ENCODE data around the gene TENT4B. TPM values are rescaled to one million over a fixed set of nuclear protein-coding genes. Genes with fewer than 3 reads are reported as not detected.
A peak's percentile ranks its signal among the peaks of the same experiment; 100 is the strongest.

TENT4B gene
- total RNA-seq, 1 donor from 2014 or later: 10.9 TPM

DNA sequence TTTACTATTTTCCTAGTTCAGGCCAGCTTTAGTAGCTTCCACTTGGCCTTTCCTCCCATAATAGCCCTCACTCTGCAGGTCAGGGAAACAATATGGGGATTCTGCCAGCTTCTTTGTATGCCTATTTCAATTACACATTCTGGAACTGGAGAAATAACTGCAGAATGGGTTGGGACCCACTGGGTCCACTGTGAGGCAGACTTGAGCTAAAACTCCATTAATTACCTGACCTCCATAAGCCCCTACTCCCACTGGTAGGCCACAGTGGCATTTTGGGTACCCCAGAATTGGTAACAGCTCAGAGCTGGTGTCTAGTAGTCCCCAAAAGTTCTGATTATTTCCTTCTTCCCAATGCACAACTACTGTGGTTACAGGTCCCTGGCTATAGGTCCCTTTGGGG, 16.7 kb upstream of the TENT4B start:
- no peaks in the 10 kb centered on the region for H3K27me3 Mint-ChIP-seq (ENCODE audit: low read depth)
- H3K9me3 Mint-ChIP-seq: peaks cover 3% of the 10 kb centered on the region
- no peaks in the 10 kb centered on the region for H3K4me1 Mint-ChIP-seq
- H3K27ac Mint-ChIP-seq: no peak overlapping the region
- TF ChIP-seq, protein P1, sequence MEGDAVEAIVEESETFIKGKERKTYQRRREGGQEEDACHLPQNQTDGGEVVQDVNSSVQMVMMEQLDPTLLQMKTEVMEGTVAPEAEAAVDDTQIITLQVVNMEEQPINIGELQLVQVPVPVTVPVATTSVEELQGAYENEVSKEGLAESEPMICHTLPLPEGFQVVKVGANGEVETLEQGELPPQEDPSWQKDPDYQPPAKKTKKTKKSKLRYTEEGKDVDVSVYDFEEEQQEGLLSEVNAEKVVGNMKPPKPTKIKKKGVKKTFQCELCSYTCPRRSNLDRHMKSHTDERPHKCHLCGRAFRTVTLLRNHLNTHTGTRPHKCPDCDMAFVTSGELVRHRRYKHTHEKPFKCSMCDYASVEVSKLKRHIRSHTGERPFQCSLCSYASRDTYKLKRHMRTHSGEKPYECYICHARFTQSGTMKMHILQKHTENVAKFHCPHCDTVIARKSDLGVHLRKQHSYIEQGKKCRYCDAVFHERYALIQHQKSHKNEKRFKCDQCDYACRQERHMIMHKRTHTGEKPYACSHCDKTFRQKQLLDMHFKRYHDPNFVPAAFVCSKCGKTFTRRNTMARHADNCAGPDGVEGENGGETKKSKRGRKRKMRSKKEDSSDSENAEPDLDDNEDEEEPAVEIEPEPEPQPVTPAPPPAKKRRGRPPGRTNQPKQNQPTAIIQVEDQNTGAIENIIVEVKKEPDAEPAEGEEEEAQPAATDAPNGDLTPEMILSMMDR (IDR thresholded peaks at IDR 0.05; ENCODE audit: unreplicated experiment): no peak
- DNase-seq (ENCODE audit: low spot score in 2 of 2, unreplicated experiment in 2 of 2): no peak
- H3K36me3 Mint-ChIP-seq: no peaks in the 10 kb centered on the region
- no peak overlapping the region for H3K4me3 Mint-ChIP-seq

DNA sequence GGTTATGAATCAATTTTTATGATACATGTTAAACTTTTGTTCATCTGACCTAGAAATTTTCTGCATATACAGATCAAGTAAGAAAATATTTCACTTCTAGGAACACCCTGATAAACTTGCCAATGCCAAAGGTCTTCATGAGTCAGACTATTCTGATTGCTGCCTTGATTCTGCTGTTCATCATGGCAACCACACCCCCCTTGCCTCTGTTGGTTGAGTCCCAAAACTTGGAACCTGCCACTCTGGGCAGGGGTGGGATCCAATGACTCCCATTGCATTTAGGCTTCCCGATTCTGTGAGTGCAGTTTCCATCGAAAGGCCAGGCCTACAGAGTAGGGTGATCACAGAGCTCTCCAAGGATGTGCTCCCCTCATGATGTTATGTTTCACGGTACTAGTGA, 15.8 kb upstream of the TENT4B start:
- Mint-ChIP-seq H3K4me3 (no peak overlapping the region), H3K27me3 (ENCODE audit: low read depth) (no peaks in the 10 kb centered on the region), H3K27ac (no peak overlapping the region), H3K36me3 (no peaks in the 10 kb centered on the region), H3K9me3 (peaks cover 3% of the 10 kb centered on the region), H3K4me1 (no peaks in the 10 kb centered on the region)
- no peak for DNase-seq (ENCODE audit: low spot score in 2 of 2, unreplicated experiment in 2 of 2)
- TF ChIP-seq, protein P1 (IDR thresholded peaks at IDR 0.05; ENCODE audit: unreplicated experiment): no peak

DNA sequence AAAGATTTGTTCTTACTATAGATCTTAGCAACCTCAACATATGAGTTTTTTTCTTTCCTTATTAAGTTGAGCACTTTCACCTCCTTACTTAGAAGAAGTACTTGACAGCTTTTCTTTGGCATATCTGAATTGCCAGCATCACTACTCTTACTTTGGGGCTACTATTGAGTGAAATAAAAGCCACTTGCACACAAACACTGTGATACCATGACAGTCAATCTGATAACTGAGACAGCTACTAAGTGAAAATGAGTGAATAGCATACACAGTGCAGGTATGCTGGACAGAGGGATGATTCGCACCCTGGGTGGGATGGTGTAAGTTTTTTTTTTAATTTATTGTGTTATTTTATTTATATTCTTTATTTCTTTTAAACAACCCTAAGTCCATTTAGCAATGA, 13.5 kb upstream of the TENT4B start:
- peaks cover 3% of the 10 kb centered on the region for H3K9me3 Mint-ChIP-seq
- TF ChIP-seq, protein P1 (IDR thresholded peaks at IDR 0.05; ENCODE audit: unreplicated experiment): no peak
- DNase-seq (ENCODE audit: low spot score in 2 of 2, unreplicated experiment in 2 of 2): no peak
- H3K36me3 Mint-ChIP-seq: no peaks in the 10 kb centered on the region
- no peak overlapping the region for H3K27ac Mint-ChIP-seq
- no peaks in the 10 kb centered on the region for H3K27me3 Mint-ChIP-seq (ENCODE audit: low read depth)
- H3K4me3 Mint-ChIP-seq: no peak overlapping the region
- no peaks in the 10 kb centered on the region for H3K4me1 Mint-ChIP-seq

DNA sequence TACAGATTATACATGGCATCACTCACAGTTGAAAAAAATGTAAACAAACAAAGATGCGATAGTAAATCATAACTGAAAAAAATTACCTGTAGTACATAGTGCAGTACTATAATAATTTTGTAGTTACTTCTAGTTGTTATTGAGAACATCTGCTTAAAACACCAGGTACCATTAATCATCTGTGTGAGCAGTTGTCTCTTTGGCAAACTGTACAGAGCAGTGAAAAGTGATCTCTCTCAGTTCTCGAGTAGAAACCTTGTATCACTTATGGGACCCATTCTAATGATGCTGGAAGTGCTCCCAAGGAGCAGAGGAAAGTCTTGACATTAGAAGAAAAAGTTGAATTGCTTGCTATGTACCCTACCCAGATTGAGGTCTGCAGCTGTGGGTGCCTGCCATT, 8.9 kb upstream of the TENT4B start:
- H3K4me1 Mint-ChIP-seq: peaks cover 6% of the 10 kb centered on the region
- TF ChIP-seq, protein P1 (IDR thresholded peaks at IDR 0.05; ENCODE audit: unreplicated experiment): no peak
- no peak overlapping the region for H3K4me3 Mint-ChIP-seq
- no peak overlapping the region for H3K27ac Mint-ChIP-seq
- no peaks in the 10 kb centered on the region for H3K36me3 Mint-ChIP-seq
- no peaks in the 10 kb centered on the region for H3K27me3 Mint-ChIP-seq (ENCODE audit: low read depth)
- peaks cover 3% of the 10 kb centered on the region for H3K9me3 Mint-ChIP-seq
- DNase-seq (ENCODE audit: low spot score in 2 of 2, unreplicated experiment in 2 of 2): no peak

DNA sequence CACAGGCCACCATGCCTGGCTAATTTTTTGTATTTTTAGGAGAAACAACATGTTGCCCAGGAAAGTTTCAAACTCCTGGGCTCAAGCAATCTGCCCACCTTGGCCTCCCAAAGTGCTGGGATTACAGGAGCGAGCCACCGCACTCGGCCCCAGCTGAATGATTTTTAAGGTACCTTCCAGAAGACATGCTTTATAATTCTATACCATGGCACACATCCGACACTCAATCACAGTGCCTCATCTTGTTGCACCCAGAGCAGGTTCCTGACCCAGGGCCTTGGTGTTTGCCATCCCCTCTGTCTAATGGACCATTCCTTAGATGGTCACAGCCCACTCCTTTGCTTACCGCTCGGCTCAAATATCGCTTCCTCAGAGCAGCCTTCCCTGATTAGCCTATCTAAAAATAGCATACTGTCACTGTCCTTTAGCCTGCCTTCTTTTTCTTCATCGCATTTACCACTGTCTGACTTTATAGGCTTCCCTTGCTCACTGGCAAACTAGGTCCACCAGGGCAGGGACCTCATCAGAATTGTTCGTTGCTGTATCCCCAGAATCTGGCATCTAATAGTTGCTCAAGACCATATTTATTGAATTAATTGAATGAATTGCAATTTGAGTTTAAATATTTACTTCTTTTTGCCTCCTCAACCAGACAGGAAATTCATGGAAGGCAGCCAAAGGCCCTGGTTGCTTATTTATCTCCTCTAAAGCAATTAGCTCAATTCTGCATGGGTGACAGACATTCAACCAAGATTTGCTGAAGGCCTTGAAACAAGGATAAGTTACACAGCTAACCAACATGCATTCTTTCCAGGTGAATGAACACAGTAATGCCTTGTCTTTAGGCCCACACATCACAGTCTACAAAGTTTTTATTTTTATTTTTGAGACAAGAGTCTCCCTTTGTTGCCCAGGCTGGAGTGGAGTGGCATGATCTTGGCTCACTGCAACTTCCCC, 6.3 kb upstream of the TENT4B start:
- no peak for DNase-seq (ENCODE audit: low spot score in 2 of 2, unreplicated experiment in 2 of 2)
- Mint-ChIP-seq H3K27ac (peak overlapping the region; percentile 82), H3K4me3 (no peak overlapping the region), H3K27me3 (ENCODE audit: low read depth) (no peaks in the 10 kb centered on the region), H3K36me3 (no peaks in the 10 kb centered on the region), H3K4me1 (peaks cover 6% of the 10 kb centered on the region), H3K9me3 (no peaks in the 10 kb centered on the region)
- TF ChIP-seq, protein P1 (IDR thresholded peaks at IDR 0.05; ENCODE audit: unreplicated experiment): no peak
